CD4-positive, alpha-beta T cell treated with Interleukin-17A for 4 hours (primary cell): ENCODE data around the gene MBD5.
"Not testable (repeated sequence)": the region's sequence is repeated elsewhere in the genome, so short reads cannot be mapped to it uniquely, and the experiment has no call there.

ENCODE experiments used
- DNase-seq: peaks from one replicate; pipeline ENCODE4 v3.0.0-alpha.2; 2020; ENCODE audit warnings: mixed read lengths

Gene MBD5

GRCh38 chr2:148528356-148529064, 507.6 kb downstream of the MBD5 start:
- DNase-seq, result peak; percentile 46

GRCh38 chr2:148529745-148530144, 508.9 kb downstream of the MBD5 start:
- DNase-seq, result no peak

GRCh38 chr2:148530350-148530749, 509.5 kb downstream of the MBD5 start:
- no peak for DNase-seq

- DNase-seq, result no peak
Observed at GRCh38 chr2:148531235-148531634, 510.3 kb downstream of the MBD5 start.

GRCh38 chr2:148531669-148532428, 511.0 kb downstream of the MBD5 start:
- no peak for DNase-seq

GRCh38 chr2:148533004-148533403, 512.1 kb downstream of the MBD5 start:
- no peak for DNase-seq

GRCh38 chr2:148533685-148534084, 512.8 kb downstream of the MBD5 start:
- no peak for DNase-seq

GRCh38 chr2:148534416-148535204, 513.7 kb downstream of the MBD5 start:
- DNase-seq, result no peak

GRCh38 chr2:148538375-148538774, 517.5 kb downstream of the MBD5 start:
- no peak for DNase-seq

GRCh38 chr2:148540022-148540421, 519.1 kb downstream of the MBD5 start:
- peak; percentile 56 for DNase-seq

- no peak for DNase-seq
Observed at GRCh38 chr2:148541792-148542191, 520.9 kb downstream of the MBD5 start.

- DNase-seq, result no peak
Observed at GRCh38 chr2:148542614-148543013, 521.7 kb downstream of the MBD5 start.

GRCh38 chr2:148543088-148543540, 522.2 kb downstream of the MBD5 start:
- not testable (repeated sequence) for DNase-seq

- DNase-seq, result no peak
Observed at GRCh38 chr2:148545390-148546256, 524.7 kb downstream of the MBD5 start.

- no peak for DNase-seq
Observed at GRCh38 chr2:148546270-148546669, 525.4 kb downstream of the MBD5 start.

GRCh38 chr2:148548716-148549400, 528.0 kb downstream of the MBD5 start:
- DNase-seq, result no peak

GRCh38 chr2:148552675-148553331, 531.9 kb downstream of the MBD5 start:
- DNase-seq, result peak; percentile 46

- peak; percentile 36 for DNase-seq
Observed at GRCh38 chr2:148553332-148553887, 532.5 kb downstream of the MBD5 start.

GRCh38 chr2:148554459-148555247, 533.8 kb downstream of the MBD5 start:
- no peak for DNase-seq
